HG02943 (cell line): ENCODE data around the gene KIAA1191.
"Not testable (repeated sequence)": the region's sequence is repeated elsewhere in the genome, so short reads cannot be mapped to it uniquely, and the experiment has no call there.

Experiments
- ATAC-seq: cut with Tn5 transposase; IDR thresholded peaks from one replicate; pipeline ENCODE4 v1.9.1; 2021; ENCODE audit warnings: mild to moderate bottlenecking, low read depth, moderate library complexity; ENCODE audit not compliant: unreplicated experiment

The KIAA1191 gene

DNA sequence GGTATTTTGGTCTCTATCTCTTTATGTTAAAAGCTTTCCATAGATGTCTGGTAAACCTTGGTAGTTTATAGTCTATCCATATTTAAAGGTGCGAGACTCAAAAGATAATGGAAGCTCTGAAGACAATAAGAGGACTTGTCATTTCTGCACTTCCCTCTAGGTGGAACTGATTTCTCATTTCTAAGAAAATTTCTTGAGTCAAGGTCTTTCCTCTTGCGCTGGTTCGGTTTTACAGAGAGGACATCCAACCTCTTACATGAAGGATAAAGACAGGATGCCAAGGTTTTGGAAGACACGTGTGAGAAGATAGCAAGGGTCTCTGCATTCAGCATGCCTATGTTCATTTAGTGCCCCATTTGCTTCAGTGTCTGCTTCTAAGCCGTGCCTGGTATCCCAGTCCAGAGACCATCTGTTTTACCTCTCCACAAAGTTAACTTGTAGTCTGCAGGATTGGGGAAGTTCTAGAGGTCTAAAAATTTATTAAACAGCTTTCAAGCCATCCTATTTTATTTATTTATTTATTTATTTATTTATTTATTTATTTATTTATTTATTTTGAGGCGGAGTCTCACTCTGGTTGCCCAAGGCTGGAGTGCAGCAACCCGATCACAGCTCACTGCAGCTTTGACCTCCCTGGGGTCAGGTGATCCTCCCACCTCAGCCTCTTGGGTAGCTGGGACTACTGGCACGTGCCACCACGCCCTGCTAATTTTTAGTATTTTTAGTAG is 41.6 kb downstream of the KIAA1191 start:
- ATAC-seq = no peak

GRCh38 chr5:176317534-176318374 is 43.8 kb downstream of the KIAA1191 start:
- no peak for ATAC-seq

DNA sequence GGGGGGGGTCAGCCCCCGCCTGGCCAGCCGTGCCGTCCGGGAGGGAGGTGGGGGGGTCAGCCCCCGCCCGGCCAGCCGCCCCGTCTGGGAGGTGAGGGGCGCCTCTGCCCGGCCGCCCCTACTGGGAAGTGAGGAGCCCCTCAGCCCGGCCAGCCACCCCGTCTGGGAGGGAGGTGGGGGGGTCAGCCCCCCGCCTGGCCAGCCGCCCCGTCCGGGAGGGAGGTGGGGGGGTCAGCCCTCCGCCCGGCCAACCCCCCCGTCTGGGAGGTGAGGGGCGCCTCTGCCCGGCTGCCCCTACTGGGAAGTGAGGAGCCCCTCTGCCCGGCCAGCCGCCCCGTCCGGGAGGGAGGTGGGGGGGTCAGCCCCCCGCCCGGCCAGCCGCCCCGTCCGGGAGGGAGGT is 56.2 kb downstream of the KIAA1191 start:
- ATAC-seq = not testable (repeated sequence)
